Spleen (tissue), 11 donors: Measurements from ENCODE around the gene TEF. TPM values are rescaled to one million over a fixed set of nuclear protein-coding genes. Genes with fewer than 3 reads are reported as not detected.

ENCODE experiments used
- DNase-seq: peaks from one replicate; pipeline ENCODE4 v3.0.0-alpha.2; 2020
- H3K27ac ChIP-seq, 8 donors: fragments of 200-600 bp; sonication (generic) in 7 of 8; 1 replicate in 4 of 8; 2 replicates in 4 of 8; pipeline versions ENCODE4 v1.5.0 to v1.8.0; 2016 to 2021; ENCODE audit warnings: inconsistent platforms in 4 of 8, mild to moderate bottlenecking in 4 of 8, moderate library complexity in 1 of 8
- H3K27me3 ChIP-seq, 7 donors: fragments of 200-600 bp; sonication (generic) in 6 of 7; replicated peaks in 1 of 7; 1 replicate in 4 of 7; 2 replicates in 3 of 7; pipeline versions ENCODE4 v1.5.0 to v1.8.0; 2016 to 2021; ENCODE audit warnings: inconsistent platforms in 3 of 7, mild to moderate bottlenecking in 1 of 7
- H3K36me3 ChIP-seq, 6 donors: fragments of 200-600 bp; sonication (generic) in 5 of 6; 1 replicate in 4 of 6; 2 replicates in 2 of 6; pipeline versions ENCODE4 v1.5.0 to v1.8.0; 2016 to 2021; ENCODE audit warnings: inconsistent platforms in 2 of 6
- H3K4me1 ChIP-seq, 6 donors: fragments of 200-600 bp; sonication (generic) in 5 of 6; 1 replicate in 3 of 6; 2 replicates in 3 of 6; pipeline versions ENCODE4 v1.5.0 to v1.8.0; 2016 to 2021; ENCODE audit warnings: inconsistent platforms in 3 of 6
- H3K4me3 ChIP-seq, 8 donors: fragments of 200-600 bp; sonication (generic) in 7 of 8; 1 replicate in 4 of 8; 2 replicates in 4 of 8; pipeline versions ENCODE4 v1.5.0 to v1.8.0; 2016 to 2021; ENCODE audit warnings: inconsistent platforms in 4 of 8, mild to moderate bottlenecking in 4 of 8, moderate library complexity in 2 of 8
- H3K9me3 ChIP-seq, 8 donors: fragments of 200-600 bp; sonication (generic) in 7 of 8; 1 replicate in 4 of 8; 2 replicates in 4 of 8; pipeline versions ENCODE4 v1.5.0 to v1.8.0; 2016 to 2021; ENCODE audit warnings: inconsistent platforms in 4 of 8
- POLR2A ChIP-seq, 3 donors: fragments of 450-650 bp; IDR thresholded peaks; one replicate each; pipeline ENCODE4 v1.5.1; 2017; ENCODE audit warnings: antibody characterized with exemption in 3 of 3, mild to moderate bottlenecking in 1 of 3
- POLR2AphosphoS5 ChIP-seq, 3 donors: sonication (generic); formaldehyde crosslinking; IDR thresholded peaks; one replicate each; pipeline ENCODE4 v1.5.1; 2017; ENCODE audit warnings: antibody characterized with exemption in 3 of 3
- WGBS, 5 donors: extraction: QIAGEN DNeasy Blood & Tissue Kit in 3 of 5; methylation state at CpG; one replicate each; pipeline versions ENCODE4 v1.1.5 to v1.1.7; 2013 to 2018; 5-methylcytosine and 5-hydroxymethylcytosine counted together
- intact Hi-C: fragments of 100-400 bp; cut with DNase I; formaldehyde crosslinking; loops from one replicate; pipeline ENCODE4 v1.15.0; 2023; ENCODE audit warnings: low total_unique reads
- polyA plus RNA-seq, 3 donors: library from polyadenylated mRNA; stranded (reverse); fragments of 200-250 nt; gene quantifications; one replicate each; pipeline ENCODE4 v1.2.1, GENCODE V29; 2013
- total RNA-seq, 7 donors: library from RNA; depleted of rRNA in 3 of 7; stranded (reverse); fragments of >200 nt in 3 of 7; fragmentation: NEBNext Ultra II Directional in 4 of 7; extraction: Animal tissue kit (Norgen Biotek cat#: 25700) in 4 of 7; gene quantifications; one replicate each; pipeline versions ENCODE4 v1.1.0 to v1.2.1, GENCODE V29; 2016 to 2021
- TF ChIP-seq, protein P1 (sequence below), 11 experiments: fragments of 200-600 bp in 7 of 11; fragments of 450-650 bp in 4 of 11; sonication (generic) in 4 of 11; IDR thresholded peaks in 8 of 11; conservative IDR thresholded peaks in 3 of 11; 1 replicate in 7 of 11; 2 replicates in 4 of 11; pipeline versions ENCODE4 v1.4.0 to v1.8.0; 2016 to 2021; ENCODE audit warnings: antibody characterized with exemption in 11 of 11, inconsistent platforms in 4 of 11, mild to moderate bottlenecking in 1 of 11
- donor health status: healthy with polysubstance abuse.
- donor health status: DM: no; HTN: no; CAD: no; lungs with moderate emphysema.
- donor health status: DM: no; HTN: no; CAD: no.
- donor health status: Bipolar disorder and iron deficiency.
- donor health status: healthy.
- donor health status: DM: no; HTN: no; CAD: no.
- donor health status: DM: yes; HTN: yes; CAD: no.

TEF gene
- total and polyA plus RNA-seq, 10 donors, result 2.2 to 29.9 (median 11.6) TPM

DNA sequence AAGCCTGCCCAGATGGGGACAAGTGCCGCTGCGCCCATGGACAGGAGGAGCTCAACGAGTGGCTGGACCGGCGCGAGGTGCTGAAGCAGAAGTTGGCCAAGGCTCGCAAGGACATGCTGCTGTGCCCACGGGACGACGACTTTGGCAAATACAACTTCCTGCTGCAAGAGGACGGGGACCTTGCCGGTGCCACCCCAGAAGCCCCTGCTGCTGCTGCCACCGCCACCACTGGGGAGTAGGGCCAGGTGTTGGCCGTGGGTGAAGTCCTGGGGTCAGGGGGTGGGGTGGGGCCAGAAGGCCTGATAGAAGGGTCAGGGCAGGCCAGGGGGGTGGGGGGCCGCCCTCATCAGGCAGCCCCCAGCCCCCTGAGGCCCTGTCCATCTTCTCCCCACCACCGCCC is 24.6 kb upstream of the TEF start:
- Histone ChIP-seq H3K4me1 (no peaks in the 10 kb centered on the region), H3K36me3 (peaks cover 4 to 75% (median 57%) of the 10 kb centered on the region in 6 donors), H3K27me3 (no peaks in the 10 kb centered on the region), H3K9me3 (no peaks in the 10 kb centered on the region), H3K4me3 (no peak overlapping the region), H3K27ac (no peak overlapping the region)
- no peak for DNase-seq
- intact Hi-C loops, result no loop called here
- no peak for TF ChIP-seq POLR2A (IDR thresholded peaks at IDR 0.05)
- TF ChIP-seq, protein P1, sequence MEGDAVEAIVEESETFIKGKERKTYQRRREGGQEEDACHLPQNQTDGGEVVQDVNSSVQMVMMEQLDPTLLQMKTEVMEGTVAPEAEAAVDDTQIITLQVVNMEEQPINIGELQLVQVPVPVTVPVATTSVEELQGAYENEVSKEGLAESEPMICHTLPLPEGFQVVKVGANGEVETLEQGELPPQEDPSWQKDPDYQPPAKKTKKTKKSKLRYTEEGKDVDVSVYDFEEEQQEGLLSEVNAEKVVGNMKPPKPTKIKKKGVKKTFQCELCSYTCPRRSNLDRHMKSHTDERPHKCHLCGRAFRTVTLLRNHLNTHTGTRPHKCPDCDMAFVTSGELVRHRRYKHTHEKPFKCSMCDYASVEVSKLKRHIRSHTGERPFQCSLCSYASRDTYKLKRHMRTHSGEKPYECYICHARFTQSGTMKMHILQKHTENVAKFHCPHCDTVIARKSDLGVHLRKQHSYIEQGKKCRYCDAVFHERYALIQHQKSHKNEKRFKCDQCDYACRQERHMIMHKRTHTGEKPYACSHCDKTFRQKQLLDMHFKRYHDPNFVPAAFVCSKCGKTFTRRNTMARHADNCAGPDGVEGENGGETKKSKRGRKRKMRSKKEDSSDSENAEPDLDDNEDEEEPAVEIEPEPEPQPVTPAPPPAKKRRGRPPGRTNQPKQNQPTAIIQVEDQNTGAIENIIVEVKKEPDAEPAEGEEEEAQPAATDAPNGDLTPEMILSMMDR (IDR thresholded peaks at IDR 0.05 in 8 of 11, conservative IDR thresholded peaks at IDR 0.05 in 3 of 11), result no peak
- no peak for TF ChIP-seq POLR2AphosphoS5 (IDR thresholded peaks at IDR 0.05)
- WGBS, 5 donors, result 87 to 92% (median 91%) methylated on average over 15 to 16 of the region's 16 CpGs; no CpG with 5 or more reads in 1 of the 5 donors

DNA sequence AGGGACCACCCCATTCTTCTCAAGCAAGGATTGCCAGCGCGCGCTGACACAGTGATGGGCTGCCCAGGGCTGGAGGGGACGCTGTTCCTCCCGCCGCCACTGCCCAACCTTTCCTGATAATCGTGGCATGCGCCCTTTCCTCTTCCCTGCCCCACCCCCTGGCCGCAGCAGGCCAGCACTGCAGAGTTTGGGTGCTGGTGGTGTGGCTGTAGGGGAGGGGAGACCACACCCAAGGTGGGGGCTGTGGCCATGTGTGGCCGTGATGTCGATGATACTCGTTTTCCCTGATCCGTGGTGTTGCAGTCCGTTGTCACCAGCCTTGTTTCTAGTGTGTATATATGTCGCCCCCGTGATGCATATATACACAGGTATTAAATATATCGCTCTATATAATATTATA is 22.8 kb upstream of the TEF start:
- 85 to 91% (median 89%) methylated on average over 15 to 17 of the region's 17 CpGs for WGBS, 5 donors
- H3K36me3 ChIP-seq, result peaks cover 4 to 58% (median 43%) of the 10 kb centered on the region in 6 donors

DNA sequence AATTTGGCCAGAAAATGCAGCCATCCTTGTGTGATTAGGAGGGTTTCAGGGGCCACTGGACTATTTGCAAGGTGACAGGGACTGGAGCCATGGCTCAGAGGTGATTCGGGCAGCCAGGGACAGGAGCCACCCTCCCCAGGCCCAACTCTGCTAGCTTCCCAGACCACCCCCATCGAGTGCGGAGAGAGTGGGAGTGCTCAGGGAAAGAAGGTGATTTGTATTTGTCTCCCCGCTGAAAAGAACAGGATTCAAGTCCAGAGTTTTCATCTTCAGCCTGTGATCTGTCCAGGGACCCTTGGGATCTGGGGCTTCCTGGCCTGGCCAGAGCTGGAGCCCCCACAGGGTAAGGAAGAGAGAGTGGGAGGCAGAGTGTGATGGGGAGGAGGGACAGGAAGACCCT is 22.4 kb upstream of the TEF start:
- Histone ChIP-seq H3K4me1 (no peaks in the 10 kb centered on the region), H3K9me3 (no peaks in the 10 kb centered on the region), H3K27ac (no peak overlapping the region), H3K4me3 (no peak overlapping the region), H3K36me3 (peaks cover 4 to 53% (median 39%) of the 10 kb centered on the region in 6 donors), H3K27me3 (no peaks in the 10 kb centered on the region)
- intact Hi-C loops, result no loop called here
- TF ChIP-seq POLR2A (IDR thresholded peaks at IDR 0.05) (no peak), POLR2AphosphoS5 (IDR thresholded peaks at IDR 0.05) (no peak)
- TF ChIP-seq, protein P1 (IDR thresholded peaks at IDR 0.05 in 8 of 11, conservative IDR thresholded peaks at IDR 0.05 in 3 of 11), result no peak
- 84 to 95% (median 86%) methylated on average over 4 of the region's 4 CpGs for WGBS, 5 donors
- DNase-seq, result no peak

More for the DNA sequence above, 22.8 kb upstream of the TEF start:
- TF ChIP-seq, protein P1 (IDR thresholded peaks at IDR 0.05 in 8 of 11, conservative IDR thresholded peaks at IDR 0.05 in 3 of 11), result no peak
- TF ChIP-seq POLR2AphosphoS5 (IDR thresholded peaks at IDR 0.05), result peak in 1 of 3 donors; percentile 43
- intact Hi-C loops, result no loop called here
- H3K9me3 ChIP-seq, result no peaks in the 10 kb centered on the region
- no peaks in the 10 kb centered on the region for H3K27me3 ChIP-seq
- DNase-seq, result no peak
- H3K4me3 ChIP-seq, result no peak overlapping the region
- H3K27ac ChIP-seq, result no peak overlapping the region
- H3K4me1 ChIP-seq, result no peaks in the 10 kb centered on the region

DNA sequence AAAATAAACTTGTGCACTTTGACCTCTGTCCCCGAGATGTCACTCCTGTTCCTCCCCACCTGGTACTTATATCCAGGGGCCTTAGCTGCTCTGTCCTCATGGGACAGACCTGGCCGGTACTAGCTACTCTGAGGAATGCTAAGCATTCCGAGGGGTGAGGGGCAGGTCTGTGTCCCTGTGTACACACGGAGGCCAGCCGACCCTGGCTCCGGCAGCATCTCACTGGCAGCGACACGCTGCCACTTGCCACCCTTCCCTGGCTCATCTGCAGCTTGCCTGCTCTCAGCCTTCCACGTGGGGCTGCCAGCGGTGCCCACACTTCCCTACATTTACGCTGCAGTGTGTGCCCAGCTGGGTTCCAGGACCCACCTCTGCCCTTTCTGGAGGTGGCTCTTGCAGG is 21.6 kb upstream of the TEF start:
- Histone ChIP-seq H3K36me3 (peaks cover 4 to 46% (median 32%) of the 10 kb centered on the region in 6 donors), H3K4me1 (no peaks in the 10 kb centered on the region), H3K27me3 (no peaks in the 10 kb centered on the region), H3K4me3 (no peak overlapping the region), H3K27ac (no peak overlapping the region), H3K9me3 (no peaks in the 10 kb centered on the region)
- TF ChIP-seq, protein P1 (IDR thresholded peaks at IDR 0.05 in 8 of 11, conservative IDR thresholded peaks at IDR 0.05 in 3 of 11), result no peak
- peak in 2 of 3 donors; percentile 21 to 49 for TF ChIP-seq POLR2AphosphoS5 (IDR thresholded peaks at IDR 0.05)
- no peak for TF ChIP-seq POLR2A (IDR thresholded peaks at IDR 0.05)
- intact Hi-C loops, result no loop called here
- 88 to 94% (median 93%) methylated on average over 7 to 11 of the region's 11 CpGs for WGBS, 5 donors
- DNase-seq, result no peak
